Mucosa of gallbladder (tissue), 1 donor: ENCODE results near the gene SOAT2. TPM values are rescaled to one million over a fixed set of nuclear protein-coding genes. Genes with fewer than 3 reads are reported as not detected.

Experiments used
- DNase-seq: peaks from one replicate; pipeline ENCODE4 v3.0.0-alpha.2; 2020; ENCODE audit warnings: low spot score
- total RNA-seq: library from RNA; stranded (reverse); gene quantifications from one replicate; pipeline ENCODE4 v1.2.1, GENCODE V29; 2021
- donor health status: DM: no; HTN: no; CAD: no.

Gene SOAT2, protein sequence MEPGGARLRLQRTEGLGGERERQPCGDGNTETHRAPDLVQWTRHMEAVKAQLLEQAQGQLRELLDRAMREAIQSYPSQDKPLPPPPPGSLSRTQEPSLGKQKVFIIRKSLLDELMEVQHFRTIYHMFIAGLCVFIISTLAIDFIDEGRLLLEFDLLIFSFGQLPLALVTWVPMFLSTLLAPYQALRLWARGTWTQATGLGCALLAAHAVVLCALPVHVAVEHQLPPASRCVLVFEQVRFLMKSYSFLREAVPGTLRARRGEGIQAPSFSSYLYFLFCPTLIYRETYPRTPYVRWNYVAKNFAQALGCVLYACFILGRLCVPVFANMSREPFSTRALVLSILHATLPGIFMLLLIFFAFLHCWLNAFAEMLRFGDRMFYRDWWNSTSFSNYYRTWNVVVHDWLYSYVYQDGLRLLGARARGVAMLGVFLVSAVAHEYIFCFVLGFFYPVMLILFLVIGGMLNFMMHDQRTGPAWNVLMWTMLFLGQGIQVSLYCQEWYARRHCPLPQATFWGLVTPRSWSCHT
- 0.75 TPM for total RNA-seq

DNA sequence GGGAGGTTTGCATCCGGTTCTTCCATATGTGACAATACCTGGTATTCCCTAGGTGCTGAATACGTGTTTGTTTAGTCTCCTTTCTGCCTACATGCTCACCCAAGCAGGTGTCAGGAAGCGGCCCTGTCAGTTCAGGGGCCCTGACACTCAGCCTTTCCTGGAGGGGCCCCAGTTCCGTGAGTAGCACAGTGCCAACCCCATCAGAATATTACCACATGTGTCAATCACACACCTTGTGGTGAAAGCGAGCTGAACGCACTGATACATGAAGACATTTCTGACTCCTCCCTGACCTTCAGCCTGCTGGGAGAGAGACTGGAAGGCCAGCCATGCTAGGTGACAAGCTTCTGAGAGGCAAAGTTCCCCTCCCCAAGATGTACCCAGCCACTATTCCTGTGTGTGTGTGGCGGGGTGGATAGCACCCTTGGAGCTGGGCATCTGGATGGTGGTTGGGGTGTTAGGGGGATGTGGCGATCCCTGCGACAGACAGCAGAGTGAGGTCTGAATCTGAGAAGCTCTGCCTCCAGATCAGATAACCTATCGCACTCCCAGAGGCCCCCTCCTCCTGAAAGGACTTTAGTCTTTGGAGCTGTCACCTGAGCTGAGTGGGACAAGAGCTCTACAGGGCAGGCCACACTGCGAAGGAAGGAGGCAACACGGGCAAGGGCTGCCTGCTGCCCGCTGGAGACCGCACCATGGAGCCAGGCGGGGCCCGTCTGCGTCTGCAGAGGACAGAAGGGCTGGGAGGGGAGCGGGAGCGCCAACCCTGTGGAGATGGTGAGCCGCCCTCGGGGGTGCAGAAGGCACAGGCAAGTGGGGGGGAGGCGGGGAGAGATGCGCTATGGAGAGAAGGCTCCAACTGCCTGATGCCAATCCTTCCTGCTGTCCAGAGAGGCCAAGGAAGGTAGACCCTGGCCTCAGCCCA lies at the start of gene SOAT2:
Gene SOAT2, plus strand, starts transcription at position 604 of the 925 bp plus-strand sequence. Its CDS starts 92 bp downstream, at position 696.
- no peak for DNase-seq

DNA sequence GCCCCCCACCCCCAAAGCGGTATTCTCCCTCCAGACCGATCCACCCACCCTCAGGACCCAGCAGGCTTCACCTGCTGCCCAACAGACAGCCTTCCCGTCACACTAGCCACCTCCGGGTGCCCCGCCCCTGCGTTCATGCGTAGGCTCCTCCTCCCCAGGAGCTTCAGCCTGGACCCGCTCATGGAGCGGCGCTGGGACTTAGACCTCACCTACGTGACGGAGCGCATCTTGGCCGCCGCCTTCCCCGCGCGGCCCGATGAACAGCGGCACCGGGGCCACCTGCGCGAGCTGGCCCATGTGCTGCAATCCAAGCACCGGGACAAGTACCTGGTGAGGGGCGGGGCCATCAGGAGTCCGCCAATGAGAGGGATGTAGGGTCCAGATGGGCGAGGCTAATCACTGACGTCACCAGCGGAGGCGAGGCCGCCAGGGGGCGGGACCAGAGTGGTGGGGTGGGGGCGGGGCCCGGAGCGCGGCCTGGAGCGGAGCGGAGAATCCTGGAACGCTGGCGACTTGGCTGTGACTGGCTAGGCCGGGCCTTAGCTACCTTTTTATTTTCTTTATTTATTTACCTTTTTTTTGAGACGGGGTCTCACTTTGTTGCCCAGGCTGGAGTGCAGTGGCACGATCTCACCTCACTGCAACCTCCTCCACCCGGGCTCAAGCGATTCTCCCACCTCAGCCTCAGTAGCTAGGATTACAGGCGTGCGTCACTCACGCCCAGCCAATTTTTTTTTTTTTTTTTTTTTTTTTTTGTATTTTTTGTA lies 49.0 kb upstream of the SOAT2 start:
- peak; percentile 96 for DNase-seq

DNA sequence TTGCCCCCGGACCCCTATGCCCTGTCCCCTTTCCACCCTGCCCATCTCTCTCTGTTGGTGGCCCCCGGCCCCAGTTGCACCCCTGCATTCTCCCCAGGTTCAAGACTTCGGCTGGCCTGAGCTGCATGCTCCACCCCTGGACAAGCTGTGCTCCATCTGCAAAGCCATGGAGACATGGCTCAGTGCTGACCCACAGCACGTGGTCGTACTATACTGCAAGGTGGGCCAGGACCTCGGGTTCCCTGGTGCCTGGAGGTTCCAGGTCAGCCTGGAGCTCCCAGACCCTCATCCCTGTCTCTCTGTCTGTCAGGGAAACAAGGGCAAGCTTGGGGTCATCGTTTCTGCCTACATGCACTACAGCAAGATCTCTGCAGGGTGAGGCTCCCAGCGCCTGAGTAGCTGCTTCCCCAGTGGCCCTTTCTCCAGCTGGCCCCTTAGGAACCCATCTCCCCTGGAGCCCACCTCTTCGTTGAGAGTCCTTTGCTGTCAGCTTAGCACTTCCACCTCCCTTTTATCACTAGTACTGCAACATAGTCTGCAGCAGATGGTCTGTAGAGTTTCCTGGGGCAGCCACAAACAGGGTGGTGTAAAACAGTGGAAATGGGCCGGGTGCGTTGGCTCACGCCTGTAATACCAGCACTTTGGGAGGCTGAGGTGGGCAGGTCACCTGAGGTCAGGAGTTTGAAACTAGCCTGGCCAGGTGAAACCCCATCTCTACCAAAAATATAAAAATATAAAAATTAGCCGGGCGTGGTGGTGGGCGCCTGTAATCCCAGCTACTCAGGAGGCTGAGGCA lies 47.6 kb upstream of the SOAT2 start:
- no peak for DNase-seq

- DNase-seq = no peak
These were observed 47.0 kb upstream of the SOAT2 start for GRCh38 chr12:53056296-53056695.

DNA sequence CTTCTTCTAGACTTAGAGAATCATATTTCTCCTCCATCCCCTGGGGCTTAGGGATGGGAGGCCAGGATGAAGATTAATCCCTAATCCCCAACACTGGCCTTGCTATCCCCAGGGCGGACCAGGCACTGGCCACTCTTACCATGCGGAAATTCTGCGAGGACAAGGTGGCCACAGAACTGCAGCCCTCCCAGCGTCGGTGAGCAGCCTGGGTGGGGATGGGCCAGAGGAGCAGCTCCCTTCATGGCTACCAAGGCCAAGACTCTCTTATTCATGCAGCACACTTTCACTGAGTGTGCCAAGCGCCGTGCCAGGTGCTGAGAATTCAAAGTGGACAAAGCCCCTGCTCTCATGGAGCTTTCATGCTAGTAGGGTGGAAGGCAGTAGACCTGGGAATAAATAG lies 46.4 kb upstream of the SOAT2 start:
- DNase-seq = no peak

DNA sequence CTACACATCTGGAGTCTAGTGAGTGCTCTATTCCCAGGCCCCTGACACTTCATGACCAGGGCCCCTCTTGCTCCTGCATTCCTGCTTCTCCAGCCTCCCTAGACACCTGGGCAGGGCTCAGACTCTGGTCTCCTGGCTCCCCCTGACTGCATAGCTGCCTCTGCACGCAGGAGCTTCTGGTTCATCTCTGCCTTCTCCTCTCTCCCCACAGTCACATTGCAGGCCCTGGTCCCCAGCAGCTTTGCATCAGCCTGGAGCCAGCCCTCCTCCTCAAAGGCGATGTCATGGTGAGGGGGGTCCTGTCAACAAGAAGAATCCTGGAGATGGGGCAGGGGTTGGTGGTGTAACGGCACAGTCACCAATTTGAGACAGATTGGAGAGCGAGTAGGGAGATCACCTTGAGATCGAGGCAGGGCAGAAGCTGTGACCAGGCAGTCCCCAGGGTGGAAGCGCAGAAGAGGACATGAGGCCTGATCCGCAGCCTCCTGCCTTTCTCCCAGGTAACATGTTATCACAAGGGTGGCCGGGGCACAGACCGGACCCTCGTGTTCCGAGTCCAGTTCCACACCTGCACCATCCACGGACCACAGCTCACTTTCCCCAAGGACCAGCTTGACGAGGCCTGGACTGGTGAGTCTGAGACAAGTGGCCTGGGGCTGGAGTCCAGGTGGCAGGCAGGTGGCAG lies 45.3 kb upstream of the SOAT2 start:
- no peak for DNase-seq

- peak; percentile 10 for DNase-seq
These were observed 44.4 kb upstream of the SOAT2 start for GRCh38 chr12:53058674-53059433.

DNA sequence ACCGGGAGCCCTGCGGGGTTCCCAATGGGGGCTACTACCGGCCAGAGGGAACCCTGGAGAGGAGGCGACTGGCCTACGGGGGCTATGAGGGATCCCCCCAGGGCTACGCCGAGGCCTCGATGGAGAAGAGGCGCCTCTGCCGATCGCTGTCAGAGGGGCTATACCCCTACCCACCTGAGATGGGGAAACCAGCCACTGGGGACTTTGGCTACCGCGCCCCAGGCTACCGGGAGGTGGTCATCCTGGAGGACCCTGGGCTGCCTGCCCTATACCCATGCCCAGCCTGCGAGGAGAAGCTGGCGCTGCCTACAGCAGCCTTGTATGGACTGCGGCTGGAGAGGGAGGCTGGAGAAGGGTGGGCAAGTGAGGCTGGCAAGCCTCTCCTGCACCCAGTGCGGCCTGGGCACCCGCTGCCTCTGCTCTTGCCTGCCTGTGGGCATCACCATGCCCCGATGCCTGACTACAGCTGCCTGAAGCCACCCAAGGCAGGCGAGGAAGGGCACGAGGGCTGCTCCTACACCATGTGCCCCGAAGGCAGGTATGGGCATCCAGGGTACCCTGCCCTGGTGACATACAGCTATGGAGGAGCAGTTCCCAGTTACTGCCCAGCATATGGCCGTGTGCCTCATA lies 43.7 kb upstream of the SOAT2 start:
- DNase-seq = peak; percentile 9

- DNase-seq = no peak
These were observed 43.1 kb upstream of the SOAT2 start for GRCh38 chr12:53060064-53060720.

DNA sequence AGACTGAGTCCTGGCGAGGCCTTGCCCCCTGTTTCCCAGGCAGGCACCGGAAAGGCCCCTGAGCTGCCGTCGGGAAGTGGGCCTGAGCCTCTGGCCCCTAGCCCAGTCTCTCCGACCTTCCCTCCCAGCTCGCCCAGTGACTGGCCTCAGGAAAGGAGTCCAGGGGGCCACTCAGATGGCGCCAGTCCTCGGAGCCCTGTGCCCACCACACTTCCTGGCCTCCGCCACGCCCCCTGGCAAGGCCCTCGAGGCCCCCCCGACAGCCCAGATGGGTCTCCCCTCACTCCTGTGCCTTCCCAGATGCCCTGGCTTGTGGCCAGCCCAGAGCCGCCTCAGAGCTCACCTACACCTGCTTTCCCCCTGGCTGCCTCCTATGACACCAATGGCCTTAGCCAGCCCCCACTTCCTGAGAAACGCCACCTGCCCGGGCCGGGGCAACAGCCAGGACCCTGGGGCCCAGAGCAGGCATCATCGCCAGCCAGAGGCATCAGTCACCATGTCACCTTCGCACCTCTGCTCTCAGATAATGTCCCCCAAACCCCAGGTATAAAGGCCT lies 42.5 kb upstream of the SOAT2 start:
- DNase-seq = no peak

DNA sequence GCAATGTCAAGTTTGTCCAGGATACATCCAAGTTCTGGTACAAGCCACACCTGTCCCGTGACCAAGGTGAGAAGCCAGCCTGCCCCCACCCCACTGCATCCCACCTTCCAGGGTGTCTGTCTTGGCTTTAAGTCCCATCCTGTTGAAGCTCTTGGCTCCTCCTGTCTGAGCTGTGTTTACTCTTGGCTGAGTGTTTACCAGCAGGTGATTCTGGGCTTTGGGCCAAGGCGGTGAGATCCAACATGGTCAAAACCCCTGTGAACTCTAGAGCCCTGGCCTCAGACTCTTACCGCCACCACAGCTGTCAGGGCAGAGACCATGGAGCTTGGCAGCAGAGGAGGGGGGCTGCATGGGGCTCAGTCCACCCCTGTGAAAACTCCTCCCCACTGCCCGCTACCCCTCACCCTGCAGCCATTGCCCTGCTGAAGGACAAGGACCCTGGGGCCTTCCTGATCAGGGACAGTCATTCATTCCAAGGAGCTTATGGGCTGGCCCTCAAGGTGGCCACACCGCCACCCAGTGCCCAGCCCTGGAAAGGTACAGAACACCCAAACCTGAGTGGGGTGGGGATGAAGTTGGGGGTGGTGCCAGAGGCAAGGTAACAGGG lies 41.8 kb upstream of the SOAT2 start:
- peak; percentile 75 for DNase-seq

GRCh38 chr12:53062011-53062961 lies 41.0 kb upstream of the SOAT2 start:
- no peak for DNase-seq

DNA sequence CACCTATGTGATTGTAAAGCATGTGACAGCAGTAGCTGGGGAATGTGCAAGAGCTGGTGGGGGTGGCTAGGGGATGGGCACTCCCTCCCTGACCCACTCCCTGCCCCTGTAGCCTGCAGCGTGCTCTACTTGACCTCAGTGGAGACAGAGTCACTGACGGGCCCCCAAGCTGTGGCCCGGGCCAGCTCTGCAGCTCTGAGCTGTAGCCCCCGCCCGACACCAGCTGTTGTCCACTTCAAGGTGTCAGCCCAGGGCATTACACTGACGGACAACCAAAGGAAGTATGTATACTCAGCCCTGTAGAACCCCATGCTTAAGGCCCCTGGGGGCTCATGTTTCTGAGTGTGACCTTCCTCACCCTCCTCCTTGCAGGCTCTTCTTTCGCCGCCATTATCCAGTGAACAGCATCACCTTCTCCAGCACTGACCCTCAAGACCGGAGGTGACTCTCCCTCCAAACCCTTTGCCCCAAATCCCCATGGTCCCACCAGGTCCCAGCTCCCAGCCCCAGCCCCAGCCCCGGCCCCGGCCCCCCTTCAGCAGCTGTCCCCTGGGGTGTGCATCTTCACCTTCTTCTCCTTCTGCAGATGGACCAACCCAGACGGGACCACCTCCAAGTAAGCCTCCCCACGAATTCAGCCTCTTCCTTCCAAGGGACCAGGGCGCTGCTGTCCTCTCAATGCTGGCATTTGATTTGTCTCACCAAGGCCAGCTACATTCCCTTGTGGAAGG lies 40.1 kb upstream of the SOAT2 start:
- DNase-seq = no peak

DNA sequence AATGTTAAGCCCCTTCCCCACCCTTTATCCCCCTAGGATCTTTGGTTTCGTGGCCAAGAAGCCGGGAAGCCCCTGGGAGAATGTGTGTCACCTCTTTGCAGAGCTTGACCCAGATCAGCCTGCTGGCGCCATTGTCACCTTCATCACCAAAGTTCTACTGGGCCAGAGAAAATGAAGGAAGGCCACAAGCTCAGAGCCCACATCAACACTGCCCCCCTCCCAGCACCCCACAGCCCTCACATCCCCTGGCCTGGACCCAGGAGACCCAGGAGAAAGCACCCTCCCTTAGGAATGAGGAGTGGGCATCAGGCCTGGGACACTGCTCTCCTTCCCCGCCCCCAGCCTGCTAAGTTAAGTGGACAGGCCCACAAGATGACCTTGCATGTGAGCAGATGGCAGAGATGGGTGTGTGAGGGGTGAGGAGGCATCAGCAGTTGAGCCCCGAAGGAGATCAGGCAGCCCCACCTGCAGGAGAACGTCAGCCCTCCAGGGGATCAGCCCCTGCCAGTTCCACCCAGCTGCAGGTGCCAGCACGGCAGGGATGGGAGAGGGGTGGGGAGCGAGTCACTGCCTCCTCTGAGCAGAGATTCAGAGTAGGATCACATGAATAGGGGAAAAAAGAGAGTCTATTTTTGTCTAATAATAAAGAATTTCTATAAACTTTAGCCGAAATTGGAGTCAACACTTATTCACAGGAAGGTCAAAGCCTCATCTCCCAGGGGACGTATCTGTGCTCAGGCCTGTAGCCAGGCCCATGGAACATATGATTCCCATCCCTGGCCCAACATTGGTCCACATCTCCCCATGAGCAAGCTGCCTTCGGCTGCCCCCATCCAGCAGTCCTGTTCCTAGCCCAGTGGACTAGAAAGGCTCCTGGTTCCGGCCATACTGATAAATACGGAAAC lies 39.3 kb upstream of the SOAT2 start:
- no peak for DNase-seq
